Loucy (cell line): ENCODE measurements around the gene SPAST.

ENCODE experiments used
- H2AFZ ChIP-seq: fragments of 200-600 bp; sonication (generic); 2 replicates; pipeline ENCODE4 v1.6.0; 2016; ENCODE audit warnings: antibody characterized with exemption, mild to moderate bottlenecking, low read length, moderate library complexity
- H3F3A ChIP-seq: fragments of 200-600 bp; 2 replicates; pipeline ENCODE4 v1.6.0; 2016; ENCODE audit warnings: antibody characterized with exemption, low read depth, mild to moderate bottlenecking
- H3K27me3 ChIP-seq: fragments of 200-600 bp; sonication (generic); 2 replicates; pipeline ENCODE4 v1.6.1; 2014; ENCODE audit warnings: low read length, mild to moderate bottlenecking; ENCODE audit not compliant: insufficient read depth, poor library complexity, severe bottlenecking
- H3K36me3 ChIP-seq: fragments of 200-600 bp; sonication (generic); 2 replicates; pipeline ENCODE4 v1.6.1; 2016; ENCODE audit warnings: low read length; ENCODE audit not compliant: insufficient read depth
- H3K4me1 ChIP-seq: fragments of 200-600 bp; sonication (generic); 2 replicates; pipeline ENCODE4 v1.5.1; 2014; ENCODE audit warnings: low read length, mild to moderate bottlenecking; ENCODE audit not compliant: insufficient read depth, poor library complexity, severe bottlenecking
- H3K4me2 ChIP-seq: fragments of 200-600 bp; sonication (generic); 2 replicates; pipeline ENCODE4 v1.6.0; 2014; ENCODE audit warnings: antibody characterized with exemption, low read length, low read depth, mild to moderate bottlenecking; ENCODE audit not compliant: poor library complexity, severe bottlenecking
- H3K4me3 ChIP-seq: fragments of 200-600 bp; sonication (generic); 2 replicates; pipeline ENCODE4 v1.5.1; 2014; ENCODE audit warnings: low read length, mild to moderate bottlenecking, mixed read lengths; ENCODE audit not compliant: poor library complexity, severe bottlenecking
- H3K79me2 ChIP-seq: fragments of 200-600 bp; sonication (generic); 2 replicates; pipeline ENCODE4 v1.6.1; 2014; ENCODE audit warnings: low read length; ENCODE audit not compliant: insufficient read depth
- H3K9ac ChIP-seq: fragments of 200-600 bp; sonication (generic); 2 replicates; pipeline ENCODE4 v1.6.0; 2014; ENCODE audit warnings: mild to moderate bottlenecking, low read depth, low read length, moderate library complexity; ENCODE audit not compliant: poor library complexity, severe bottlenecking
- H3K9me2 ChIP-seq: fragments of 200-600 bp; sonication (generic); replicated peaks from 2 replicates; pipeline ENCODE4 v1.6.1; 2016; ENCODE audit warnings: low read depth, low read length, mixed read lengths
- H3K9me3 ChIP-seq: fragments of 200-600 bp; sonication (generic); 2 replicates; pipeline ENCODE4 v1.6.1; 2014; ENCODE audit warnings: mild to moderate bottlenecking, antibody characterized with exemption, low read length, low read depth; ENCODE audit not compliant: insufficient read depth
- H4K20me1 ChIP-seq: fragments of 200-600 bp; sonication (generic); 2 replicates; pipeline ENCODE4 v1.6.0; 2014; ENCODE audit warnings: antibody characterized with exemption, low read length, mild to moderate bottlenecking; ENCODE audit not compliant: insufficient read depth, poor library complexity, severe bottlenecking
- CTCF ChIP-seq: fragments of 200-600 bp; sonication (generic); conservative IDR thresholded peaks from 2 replicates; pipeline ENCODE4 v1.5.1; 2014; ENCODE audit warnings: mild to moderate bottlenecking, antibody characterized with exemption, low read length
- EZH2phosphoT487 ChIP-seq: fragments of 200-600 bp; IDR thresholded peaks from 2 replicates; pipeline ENCODE4 v1.6.1; 2018; ENCODE audit warnings: antibody characterized with exemption, mild to moderate bottlenecking, moderate library complexity, borderline replicate concordance

Gene SPAST

GRCh38 chr2:32060266-32060665 lies 3.1 kb upstream of the SPAST start:
- H4K20me1 ChIP-seq = no peaks in the 10 kb centered on the region
- H3K36me3 ChIP-seq = no peaks in the 10 kb centered on the region
- no peak overlapping the region for H3K4me3 ChIP-seq
- no peaks in the 10 kb centered on the region for H3K9me3 ChIP-seq
- no peaks in the 10 kb centered on the region for H3K27me3 ChIP-seq
- H3F3A ChIP-seq = no peaks in the 10 kb centered on the region
- H3K9ac ChIP-seq = no peak overlapping the region
- TF ChIP-seq EZH2phosphoT487 (no peak), CTCF (no peak)
- H2AFZ ChIP-seq = no peak overlapping the region
- no peaks in the 10 kb centered on the region for H3K9me2 ChIP-seq
- H3K79me2 ChIP-seq = peaks cover 11% of the 10 kb centered on the region; the same call in 1 of the 2 replicates
- no peak overlapping the region for H3K4me2 ChIP-seq
- peaks cover 15% of the 10 kb centered on the region for H3K4me1 ChIP-seq

- Histone ChIP-seq H3K4me2 (no peak overlapping the region), H3K4me3 (no peak overlapping the region), H3K9me3 (no peaks in the 10 kb centered on the region), H3K79me2 (peaks cover 22% of the 10 kb centered on the region), H3K4me1 (peaks cover 20% of the 10 kb centered on the region), H4K20me1 (peaks cover 7% of the 10 kb centered on the region), H3F3A (no peaks in the 10 kb centered on the region), H2AFZ (no peak overlapping the region), H3K9ac (no peak overlapping the region), H3K9me2 (no peaks in the 10 kb centered on the region), H3K36me3 (no peaks in the 10 kb centered on the region), H3K27me3 (no peaks in the 10 kb centered on the region)
- no peak for TF ChIP-seq CTCF
- TF ChIP-seq EZH2phosphoT487 = no peak
Measured at GRCh38 chr2:32061430-32061829, 1.9 kb upstream of the SPAST start.

GRCh38 chr2:32061973-32062861 lies 1.1 kb upstream of the SPAST start:
- TF ChIP-seq EZH2phosphoT487 (no peak), CTCF (no peak)
- peaks cover 21% of the 10 kb centered on the region for H3K4me1 ChIP-seq
- H3K36me3 ChIP-seq = no peaks in the 10 kb centered on the region

More at GRCh38 chr2:32061973-32062861, 1.1 kb upstream of the SPAST start:
- Histone ChIP-seq H4K20me1 (peaks cover 7% of the 10 kb centered on the region), H3K4me2 (peak overlapping the region; percentile 74), H3F3A (no peaks in the 10 kb centered on the region), H3K79me2 (peaks cover 28% of the 10 kb centered on the region), H3K4me3 (peak overlapping the region; percentile 73), H2AFZ (peak overlapping the region; percentile 76; the same call in 1 of the 2 replicates), H3K9ac (peak overlapping the region; percentile 68), H3K27me3 (no peaks in the 10 kb centered on the region), H3K9me3 (no peaks in the 10 kb centered on the region), H3K9me2 (no peaks in the 10 kb centered on the region)
